ENCODE measurements around the gene AGBL4. TPM values are rescaled to one million over a fixed set of nuclear protein-coding genes. Genes with fewer than 3 reads are reported as not detected.

The AGBL4 gene
- total RNA-seq, 6 experiments from 2014 or later: not detected

GRCh38 chr1:49181033-49181432, 842.7 kb downstream of the AGBL4 start:
- H3K4me1 Mint-ChIP-seq (ENCODE audit: low read depth): no peaks in the 10 kb centered on the region
- DNase-seq: no peak
- no peak overlapping the region for H3K4me3 Mint-ChIP-seq
- TF ChIP-seq, protein P1, sequence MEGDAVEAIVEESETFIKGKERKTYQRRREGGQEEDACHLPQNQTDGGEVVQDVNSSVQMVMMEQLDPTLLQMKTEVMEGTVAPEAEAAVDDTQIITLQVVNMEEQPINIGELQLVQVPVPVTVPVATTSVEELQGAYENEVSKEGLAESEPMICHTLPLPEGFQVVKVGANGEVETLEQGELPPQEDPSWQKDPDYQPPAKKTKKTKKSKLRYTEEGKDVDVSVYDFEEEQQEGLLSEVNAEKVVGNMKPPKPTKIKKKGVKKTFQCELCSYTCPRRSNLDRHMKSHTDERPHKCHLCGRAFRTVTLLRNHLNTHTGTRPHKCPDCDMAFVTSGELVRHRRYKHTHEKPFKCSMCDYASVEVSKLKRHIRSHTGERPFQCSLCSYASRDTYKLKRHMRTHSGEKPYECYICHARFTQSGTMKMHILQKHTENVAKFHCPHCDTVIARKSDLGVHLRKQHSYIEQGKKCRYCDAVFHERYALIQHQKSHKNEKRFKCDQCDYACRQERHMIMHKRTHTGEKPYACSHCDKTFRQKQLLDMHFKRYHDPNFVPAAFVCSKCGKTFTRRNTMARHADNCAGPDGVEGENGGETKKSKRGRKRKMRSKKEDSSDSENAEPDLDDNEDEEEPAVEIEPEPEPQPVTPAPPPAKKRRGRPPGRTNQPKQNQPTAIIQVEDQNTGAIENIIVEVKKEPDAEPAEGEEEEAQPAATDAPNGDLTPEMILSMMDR (IDR thresholded peaks at IDR 0.05): no peak
- H3K9me3 Mint-ChIP-seq: peaks cover 24% of the 10 kb centered on the region
- no peaks in the 10 kb centered on the region for H3K36me3 Mint-ChIP-seq (ENCODE audit: low read depth)
- H3K27ac Mint-ChIP-seq: no peak overlapping the region
- H3K27me3 Mint-ChIP-seq (ENCODE audit: insufficient read depth): no peaks in the 10 kb centered on the region

DNA sequence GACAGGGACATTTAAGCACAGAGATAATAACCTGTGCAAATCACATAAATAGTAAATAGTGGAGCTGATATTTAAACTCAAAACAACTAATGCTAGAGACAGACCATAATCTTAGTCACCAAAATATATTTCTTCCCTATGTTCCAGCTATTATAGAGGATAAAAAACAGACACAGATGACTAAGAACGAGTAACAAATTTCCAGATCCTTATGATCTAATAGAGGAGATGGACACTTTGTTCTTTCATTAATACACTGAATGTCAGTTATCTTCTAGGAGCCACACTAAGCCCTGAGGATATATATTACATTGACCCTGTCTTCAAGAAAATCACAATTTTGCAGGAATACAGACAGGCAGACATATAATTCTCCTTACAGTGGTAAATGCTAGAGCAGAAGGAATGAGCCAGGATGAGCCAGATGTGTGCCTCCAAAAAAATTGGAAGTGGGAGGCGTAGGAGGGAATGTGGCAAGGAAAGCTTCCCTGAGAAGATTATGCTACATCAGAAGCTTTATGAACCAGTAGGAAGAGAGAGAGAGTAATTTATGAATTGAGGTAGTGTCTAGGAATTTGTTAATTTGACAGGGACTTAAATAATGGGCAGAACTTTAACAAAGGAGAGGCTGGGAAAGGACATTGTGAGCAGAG, 851.7 kb downstream of the AGBL4 start:
- Mint-ChIP-seq H3K4me1 (ENCODE audit: low read depth) (no peaks in the 10 kb centered on the region), H3K36me3 (ENCODE audit: low read depth) (no peaks in the 10 kb centered on the region), H3K27me3 (ENCODE audit: insufficient read depth) (no peaks in the 10 kb centered on the region), H3K9me3 (peaks cover 30% of the 10 kb centered on the region), H3K4me3 (no peak overlapping the region), H3K27ac (no peak overlapping the region)
- TF ChIP-seq, protein P1 (IDR thresholded peaks at IDR 0.05): no peak
- no peak for DNase-seq

- TF ChIP-seq, protein P1 (IDR thresholded peaks at IDR 0.05): no peak
- Mint-ChIP-seq H3K4me1 (ENCODE audit: low read depth) (no peaks in the 10 kb centered on the region), H3K27ac (no peak overlapping the region), H3K36me3 (ENCODE audit: low read depth) (no peaks in the 10 kb centered on the region), H3K9me3 (peaks cover 21% of the 10 kb centered on the region), H3K4me3 (no peak overlapping the region), H3K27me3 (ENCODE audit: insufficient read depth) (no peaks in the 10 kb centered on the region)
- no peak for DNase-seq
Observed at GRCh38 chr1:49166031-49166430, 857.7 kb downstream of the AGBL4 start.

DNA sequence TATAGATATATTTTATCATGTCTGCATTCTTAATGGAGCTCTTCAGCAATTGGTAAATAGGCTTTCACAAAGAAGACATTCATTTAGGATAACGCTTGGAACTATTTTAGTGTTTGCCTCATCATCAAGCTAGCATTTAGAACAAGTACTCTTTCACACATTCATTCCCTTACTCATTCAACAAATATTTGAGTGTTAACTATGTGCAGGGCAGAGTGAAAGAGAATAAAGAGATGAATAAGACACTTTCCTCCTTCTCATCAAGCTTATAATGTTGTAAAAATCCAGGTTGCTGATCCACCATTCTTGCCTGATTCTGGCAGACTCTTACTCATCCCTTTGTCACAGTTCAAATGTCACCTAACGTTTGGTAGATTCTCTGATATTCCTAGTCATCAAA, 860.7 kb downstream of the AGBL4 start:
- TF ChIP-seq, protein P1 (IDR thresholded peaks at IDR 0.05): no peak
- no peaks in the 10 kb centered on the region; the same call in 1 of the 2 replicates for H3K36me3 Mint-ChIP-seq (ENCODE audit: low read depth)
- H3K27ac Mint-ChIP-seq: no peak overlapping the region
- no peak for DNase-seq
- peaks cover 34% of the 10 kb centered on the region for H3K9me3 Mint-ChIP-seq
- no peaks in the 10 kb centered on the region for H3K4me1 Mint-ChIP-seq (ENCODE audit: low read depth)
- no peak overlapping the region for H3K4me3 Mint-ChIP-seq
- no peaks in the 10 kb centered on the region for H3K27me3 Mint-ChIP-seq (ENCODE audit: insufficient read depth)

GRCh38 chr1:49160677-49161076, 863.1 kb downstream of the AGBL4 start:
- TF ChIP-seq, protein P1 (IDR thresholded peaks at IDR 0.05): no peak
- H3K36me3 Mint-ChIP-seq (ENCODE audit: low read depth): no peaks in the 10 kb centered on the region; the same call in 1 of the 2 replicates
- no peak for DNase-seq
- no peak overlapping the region for H3K4me3 Mint-ChIP-seq
- H3K4me1 Mint-ChIP-seq (ENCODE audit: low read depth): no peaks in the 10 kb centered on the region
- peaks cover 43% of the 10 kb centered on the region for H3K9me3 Mint-ChIP-seq
- no peak overlapping the region for H3K27ac Mint-ChIP-seq
- no peaks in the 10 kb centered on the region; the same call in 1 of the 2 replicates for H3K27me3 Mint-ChIP-seq (ENCODE audit: insufficient read depth)
